ENCODE measurements around the gene CAPZB.

Gene CAPZB

GRCh38 chr1:19359357-19359756 is 126.0 kb downstream of the CAPZB start:
- TF ChIP-seq EZH2phosphoT487 (IDR thresholded peaks at IDR 0.05; ENCODE audit: borderline replicate concordance) (no peak), CTCF (conservative IDR thresholded peaks at IDR 0.05; ENCODE audit: low read length) (no peak)
- no peak overlapping the region for H3K9ac ChIP-seq (ENCODE audit: low read depth, low read length, poor library complexity, severe bottlenecking)
- no peak overlapping the region for H3K4me3 ChIP-seq (ENCODE audit: low read length, poor library complexity, severe bottlenecking)
- H4K20me1 ChIP-seq (ENCODE audit: insufficient read depth, low read length, poor library complexity, severe bottlenecking): peaks cover 54% of the 10 kb centered on the region
- no peak overlapping the region for H2AFZ ChIP-seq (ENCODE audit: low read length)
- no peaks in the 10 kb centered on the region for H3F3A ChIP-seq (ENCODE audit: low read depth)
- H3K79me2 ChIP-seq (ENCODE audit: insufficient read depth, low read length): peaks cover 33% of the 10 kb centered on the region; the same call in 1 of the 2 replicates
- H3K4me1 ChIP-seq (ENCODE audit: insufficient read depth, low read length, poor library complexity, severe bottlenecking): no peaks in the 10 kb centered on the region
- no peaks in the 10 kb centered on the region for H3K9me2 ChIP-seq (replicated peaks; ENCODE audit: low read depth, low read length)
- no peaks in the 10 kb centered on the region for H3K27me3 ChIP-seq (ENCODE audit: insufficient read depth, low read length, poor library complexity, severe bottlenecking)
- no peaks in the 10 kb centered on the region for H3K9me3 ChIP-seq (ENCODE audit: insufficient read depth, low read depth, low read length)
- no peak overlapping the region for H3K4me2 ChIP-seq (ENCODE audit: low read depth, low read length, poor library complexity, severe bottlenecking)
- peaks cover 51% of the 10 kb centered on the region; the same call in 1 of the 2 replicates for H3K36me3 ChIP-seq (ENCODE audit: insufficient read depth, low read length)

GRCh38 chr1:19358710-19359109 is 126.6 kb downstream of the CAPZB start:
- Histone ChIP-seq H3K4me2 (ENCODE audit: low read depth, low read length, poor library complexity, severe bottlenecking) (no peak overlapping the region), H3K9me3 (ENCODE audit: insufficient read depth, low read depth, low read length) (no peaks in the 10 kb centered on the region), H3K4me3 (ENCODE audit: low read length, poor library complexity, severe bottlenecking) (no peak overlapping the region), H3K9ac (ENCODE audit: low read depth, low read length, poor library complexity, severe bottlenecking) (no peak overlapping the region), H3K27me3 (ENCODE audit: insufficient read depth, low read length, poor library complexity, severe bottlenecking) (no peaks in the 10 kb centered on the region), H3K4me1 (ENCODE audit: insufficient read depth, low read length, poor library complexity, severe bottlenecking) (no peaks in the 10 kb centered on the region), H3F3A (ENCODE audit: low read depth) (no peaks in the 10 kb centered on the region), H3K36me3 (ENCODE audit: insufficient read depth, low read length) (peaks cover 57% of the 10 kb centered on the region; the same call in 1 of the 2 replicates), H4K20me1 (ENCODE audit: insufficient read depth, low read length, poor library complexity, severe bottlenecking) (peaks cover 48% of the 10 kb centered on the region), H2AFZ (ENCODE audit: low read length) (no peak overlapping the region), H3K79me2 (ENCODE audit: insufficient read depth, low read length) (peaks cover 33% of the 10 kb centered on the region; the same call in 1 of the 2 replicates), H3K9me2 (replicated peaks; ENCODE audit: low read depth, low read length) (no peaks in the 10 kb centered on the region)
- no peak for TF ChIP-seq EZH2phosphoT487 (IDR thresholded peaks at IDR 0.05; ENCODE audit: borderline replicate concordance)
- TF ChIP-seq CTCF (conservative IDR thresholded peaks at IDR 0.05; ENCODE audit: low read length): no peak

GRCh38 chr1:19357299-19357986 is 127.9 kb downstream of the CAPZB start:
- H3K4me3 ChIP-seq (ENCODE audit: low read length, poor library complexity, severe bottlenecking): no peak overlapping the region
- H3K9ac ChIP-seq (ENCODE audit: low read depth, low read length, poor library complexity, severe bottlenecking): no peak overlapping the region
- peaks cover 41% of the 10 kb centered on the region for H4K20me1 ChIP-seq (ENCODE audit: insufficient read depth, low read length, poor library complexity, severe bottlenecking)
- H3K4me2 ChIP-seq (ENCODE audit: low read depth, low read length, poor library complexity, severe bottlenecking): no peak overlapping the region
- no peaks in the 10 kb centered on the region for H3K9me2 ChIP-seq (replicated peaks; ENCODE audit: low read depth, low read length)
- H3K9me3 ChIP-seq (ENCODE audit: insufficient read depth, low read depth, low read length): no peaks in the 10 kb centered on the region
- TF ChIP-seq CTCF (conservative IDR thresholded peaks at IDR 0.05; ENCODE audit: low read length) (no peak), EZH2phosphoT487 (IDR thresholded peaks at IDR 0.05; ENCODE audit: borderline replicate concordance) (no peak)
- H3K36me3 ChIP-seq (ENCODE audit: insufficient read depth, low read length): peaks cover 66% of the 10 kb centered on the region; the same call in 1 of the 2 replicates
- no peak overlapping the region for H2AFZ ChIP-seq (ENCODE audit: low read length)
- H3K4me1 ChIP-seq (ENCODE audit: insufficient read depth, low read length, poor library complexity, severe bottlenecking): no peaks in the 10 kb centered on the region
- H3F3A ChIP-seq (ENCODE audit: low read depth): no peaks in the 10 kb centered on the region
- peaks cover 25% of the 10 kb centered on the region; the same call in 1 of the 2 replicates for H3K79me2 ChIP-seq (ENCODE audit: insufficient read depth, low read length)
- no peaks in the 10 kb centered on the region for H3K27me3 ChIP-seq (ENCODE audit: insufficient read depth, low read length, poor library complexity, severe bottlenecking)

Data from Loucy (cell line).